Measurements from ENCODE around the gene TRAPPC4.

DNA sequence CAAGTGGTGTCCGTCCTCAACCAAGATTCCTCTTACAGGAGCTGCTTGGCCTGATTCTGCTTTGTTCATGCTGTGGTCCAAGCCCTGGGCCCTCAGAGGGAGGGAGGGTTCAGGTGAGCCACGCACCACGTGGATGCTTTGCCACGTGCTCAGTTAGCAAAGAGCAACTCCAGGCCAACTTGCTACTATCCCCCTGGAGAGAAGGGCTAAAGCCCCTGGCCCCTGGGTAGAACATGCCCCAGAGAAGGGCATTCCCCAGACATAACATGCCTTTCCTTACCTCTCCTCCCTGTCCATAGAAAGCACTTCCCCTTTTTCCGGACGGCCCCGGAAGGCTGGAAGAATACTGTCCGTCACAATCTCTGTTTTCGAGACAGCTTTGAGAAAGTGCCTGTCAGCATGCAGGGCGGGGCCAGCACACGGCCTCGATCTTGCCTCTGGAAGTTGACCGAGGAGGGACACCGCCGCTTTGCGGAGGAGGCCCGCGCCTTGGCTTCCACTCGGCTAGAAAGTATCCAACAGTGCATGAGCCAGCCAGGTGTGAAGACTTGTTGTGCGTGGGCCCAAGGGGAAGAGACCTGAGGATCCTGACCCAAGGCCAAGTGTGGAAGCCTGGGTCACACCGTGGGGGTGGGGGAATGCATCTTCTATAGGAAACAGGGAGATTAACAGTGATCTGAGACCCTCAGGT lies 38.2 kb upstream of the TRAPPC4 start:
- TF ChIP-seq, protein P1, sequence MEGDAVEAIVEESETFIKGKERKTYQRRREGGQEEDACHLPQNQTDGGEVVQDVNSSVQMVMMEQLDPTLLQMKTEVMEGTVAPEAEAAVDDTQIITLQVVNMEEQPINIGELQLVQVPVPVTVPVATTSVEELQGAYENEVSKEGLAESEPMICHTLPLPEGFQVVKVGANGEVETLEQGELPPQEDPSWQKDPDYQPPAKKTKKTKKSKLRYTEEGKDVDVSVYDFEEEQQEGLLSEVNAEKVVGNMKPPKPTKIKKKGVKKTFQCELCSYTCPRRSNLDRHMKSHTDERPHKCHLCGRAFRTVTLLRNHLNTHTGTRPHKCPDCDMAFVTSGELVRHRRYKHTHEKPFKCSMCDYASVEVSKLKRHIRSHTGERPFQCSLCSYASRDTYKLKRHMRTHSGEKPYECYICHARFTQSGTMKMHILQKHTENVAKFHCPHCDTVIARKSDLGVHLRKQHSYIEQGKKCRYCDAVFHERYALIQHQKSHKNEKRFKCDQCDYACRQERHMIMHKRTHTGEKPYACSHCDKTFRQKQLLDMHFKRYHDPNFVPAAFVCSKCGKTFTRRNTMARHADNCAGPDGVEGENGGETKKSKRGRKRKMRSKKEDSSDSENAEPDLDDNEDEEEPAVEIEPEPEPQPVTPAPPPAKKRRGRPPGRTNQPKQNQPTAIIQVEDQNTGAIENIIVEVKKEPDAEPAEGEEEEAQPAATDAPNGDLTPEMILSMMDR (IDR thresholded peaks at IDR 0.05): no peak
- TF ChIP-seq EP300 (IDR thresholded peaks at IDR 0.05; ENCODE audit: low read depth): no peak

Data from transverse colon (tissue), 3 donors.